SIG-M5 treated with dmso at 0.1 percent for 504 hours (cell line): ENCODE data around the gene MEI1.

Source experiments
- DNase-seq: peaks from one replicate; lab custom pipeline; 2025; ENCODE audit not compliant: unreplicated experiment; lab: John Stamatoyannopoulos, UW

MEI1 gene

DNA sequence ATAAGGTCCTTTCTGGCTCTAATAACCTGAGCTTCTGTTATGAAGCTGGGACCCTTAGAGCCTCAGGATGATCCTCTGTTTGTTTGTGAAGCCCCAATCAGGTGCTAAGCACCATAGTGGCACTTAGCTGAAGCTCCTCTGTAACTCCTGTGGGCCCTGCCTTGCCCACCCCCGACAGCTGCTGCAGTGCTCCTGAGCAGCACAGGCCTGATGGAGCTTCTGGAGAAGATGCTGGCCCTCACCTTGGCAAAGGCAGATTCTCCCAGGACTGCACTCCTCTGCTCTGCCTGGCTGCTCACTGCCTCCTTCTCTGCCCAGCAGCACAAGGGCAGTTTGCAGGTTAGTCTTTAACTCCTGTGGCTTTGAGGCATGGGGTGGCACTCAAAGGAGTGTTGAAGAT lies 82.2 kb downstream of the MEI1 start:
- no peak for DNase-seq

DNA sequence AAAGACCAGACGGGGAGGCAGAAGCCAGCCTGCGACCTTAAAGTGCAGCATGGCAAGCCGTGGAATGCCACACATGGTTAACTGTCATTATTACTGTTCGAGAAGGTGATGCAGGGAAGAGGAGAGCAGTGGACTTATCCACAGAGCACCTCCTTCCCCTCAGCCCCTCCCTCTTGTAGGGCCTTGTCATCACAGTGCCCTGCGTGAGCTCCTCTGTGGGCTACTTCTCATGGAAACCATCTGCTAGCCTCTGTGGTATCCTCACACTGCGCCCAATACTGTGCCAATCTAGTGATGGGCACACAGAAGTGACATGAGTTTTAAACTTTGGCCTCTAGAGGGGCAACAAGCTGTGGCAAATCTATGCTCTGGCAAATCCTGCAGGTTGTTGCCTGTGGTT lies 83.0 kb downstream of the MEI1 start:
- no peak for DNase-seq

DNA sequence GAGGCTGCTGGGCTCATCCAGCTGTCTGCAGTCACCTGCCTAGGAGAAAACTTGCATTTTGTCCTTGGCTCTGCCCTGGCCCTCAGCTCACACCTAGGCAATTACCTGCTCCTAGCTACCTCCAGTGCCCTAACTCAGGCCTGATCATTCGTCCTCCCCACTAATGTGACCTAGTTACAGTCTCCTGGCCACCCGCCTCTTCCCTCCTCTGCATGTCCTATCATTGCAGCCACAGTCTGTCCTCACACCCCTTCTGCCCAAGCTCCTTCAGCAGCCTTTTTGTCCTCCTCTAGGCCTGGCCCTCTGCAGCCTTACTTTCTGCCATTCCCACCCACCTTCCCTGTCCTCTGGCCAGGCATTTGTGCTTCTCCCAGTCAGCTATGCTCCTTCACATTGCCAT lies 83.4 kb downstream of the MEI1 start:
- DNase-seq: no peak

DNA sequence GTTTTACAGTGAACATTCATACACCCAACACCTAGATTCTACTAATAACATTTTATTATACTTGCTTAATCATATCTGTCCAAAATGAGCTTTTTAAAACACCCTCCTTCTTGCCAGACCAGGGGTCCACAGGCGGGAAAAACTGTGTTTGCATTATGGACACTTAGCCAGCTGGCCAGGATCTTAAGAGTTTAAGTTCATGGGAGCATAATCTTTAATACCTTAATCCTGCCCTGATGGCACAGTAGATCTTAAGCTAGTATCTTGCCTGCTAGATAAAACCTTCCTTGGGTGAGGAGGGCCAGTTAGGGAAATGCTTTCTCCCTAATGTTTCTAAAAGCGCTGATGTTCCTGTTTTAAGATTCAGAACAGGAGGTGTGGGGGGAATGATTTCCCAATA lies 88.0 kb downstream of the MEI1 start:
- no peak for DNase-seq

DNA sequence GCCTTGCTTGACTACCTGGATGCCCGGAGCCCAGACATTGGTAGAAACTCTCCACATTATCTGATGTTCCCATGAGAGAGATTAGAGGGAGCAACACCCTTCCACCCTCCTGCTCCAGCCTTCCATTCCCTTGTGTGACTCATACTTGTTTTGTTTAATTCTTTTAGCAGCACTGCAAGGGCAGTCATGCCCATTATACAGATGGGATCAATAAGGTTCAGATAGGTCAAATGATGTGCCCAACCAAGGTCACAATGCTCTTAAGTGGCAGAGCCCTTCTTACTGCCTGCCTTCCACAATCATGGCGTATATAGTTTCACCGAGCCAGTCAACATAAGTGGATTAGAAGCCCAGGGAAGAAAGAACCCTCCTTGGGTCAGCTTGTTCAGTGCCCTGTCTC lies 94.6 kb downstream of the MEI1 start:
- DNase-seq: no peak

DNA sequence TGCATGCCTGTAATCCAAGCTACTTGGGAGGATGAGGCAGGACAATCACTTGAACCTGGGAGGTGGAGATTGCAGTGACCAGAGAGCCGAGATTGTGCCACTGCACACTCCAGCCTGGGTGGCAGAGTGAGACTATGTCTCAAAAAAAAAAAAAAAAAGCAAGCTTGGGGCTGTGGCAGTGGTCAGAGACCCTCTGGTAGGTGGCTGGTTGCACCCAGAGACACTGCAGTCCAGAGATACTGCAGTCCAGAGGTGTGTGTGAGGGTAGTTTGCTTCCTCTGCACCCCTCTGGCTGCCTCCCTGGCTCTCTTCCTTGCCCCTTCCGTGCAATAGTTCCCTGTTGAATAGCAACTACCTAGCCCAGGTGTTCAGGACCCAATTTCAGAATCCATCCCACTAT lies 99.4 kb downstream of the MEI1 start:
- DNase-seq: no peak

DNA sequence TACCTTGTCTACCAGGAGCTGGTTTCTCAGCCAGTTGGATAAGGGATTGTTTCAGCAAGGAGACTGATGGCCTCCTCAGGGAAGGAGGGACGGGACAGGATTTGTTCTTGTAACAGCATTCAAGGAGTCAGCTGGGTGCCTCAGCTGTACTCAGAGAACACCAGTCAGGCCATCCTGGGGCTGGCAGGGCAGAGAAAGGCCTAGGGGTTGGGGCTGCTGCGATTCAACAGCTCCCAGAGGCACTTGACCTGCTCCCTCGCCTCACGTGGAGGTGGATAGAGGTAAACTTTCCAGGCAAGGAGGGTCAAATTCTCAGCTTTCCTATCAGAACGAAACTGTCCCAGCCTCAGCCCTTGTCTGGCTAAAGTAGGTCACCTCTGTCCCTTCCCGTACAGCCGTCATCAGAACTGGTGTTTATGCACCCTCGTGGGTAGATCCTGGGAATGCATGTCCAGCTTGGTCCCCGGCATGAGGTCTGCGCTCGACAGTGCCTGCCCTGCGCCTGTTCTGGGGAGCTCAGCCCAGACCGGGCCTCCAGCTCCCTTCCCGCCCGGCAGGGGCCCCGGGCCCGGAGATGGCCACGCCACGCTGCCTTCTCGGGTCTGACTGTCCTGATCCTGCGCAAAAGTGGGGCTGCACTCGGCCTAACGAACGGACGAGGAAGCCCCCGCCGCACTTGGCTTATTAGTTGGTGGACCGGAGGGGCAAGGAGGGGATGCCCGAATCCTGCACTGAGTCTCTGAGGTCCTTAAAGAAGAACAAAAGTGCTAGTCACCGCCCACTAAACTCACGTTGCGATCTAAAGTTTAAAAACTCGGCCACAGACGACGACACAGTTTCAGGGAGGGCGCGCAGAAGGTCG lies 100.4 kb downstream of the MEI1 start:
- DNase-seq: no peak

DNA sequence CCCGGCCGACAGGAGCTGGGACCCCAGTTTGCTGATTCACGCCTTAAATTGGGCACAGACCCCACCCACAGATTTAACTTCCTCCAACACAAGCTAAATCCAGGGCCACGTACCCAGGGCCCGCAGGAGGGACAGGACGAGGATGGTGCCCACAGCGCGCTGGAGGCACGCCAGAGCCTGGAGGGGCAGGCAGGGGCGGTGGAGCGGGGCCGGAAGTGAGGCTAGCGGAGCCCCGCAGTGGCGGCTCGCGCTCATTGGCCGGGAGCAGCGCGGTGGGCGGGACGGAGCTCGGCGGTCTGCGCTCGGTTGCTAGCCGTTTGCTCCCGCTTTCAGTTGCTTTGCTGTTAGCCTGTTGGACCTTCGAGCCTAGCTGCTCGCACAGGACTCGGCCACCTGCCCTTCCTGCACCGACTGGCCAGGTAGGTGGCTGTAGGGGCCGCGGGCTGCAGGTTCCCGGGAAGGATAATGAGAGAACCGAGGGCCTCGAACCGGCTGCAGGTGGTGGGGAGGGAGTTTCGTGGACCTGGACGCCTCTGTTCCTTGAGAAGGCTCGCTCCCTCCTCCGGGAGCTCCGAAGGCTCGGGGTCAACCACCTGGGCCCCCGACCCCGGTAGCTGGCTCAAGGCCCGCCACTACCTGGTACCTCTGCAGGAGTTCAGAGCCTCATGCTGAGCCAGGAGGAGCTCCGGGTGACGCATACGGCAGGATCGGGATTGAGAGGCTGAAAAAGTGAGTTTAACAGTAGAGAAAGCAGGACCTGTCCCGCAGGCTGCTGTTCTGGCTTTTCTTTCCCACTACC lies 101.2 kb downstream of the MEI1 start, which contains the start of gene CCDC134:
Gene CCDC134, plus strand, starts transcription at position 332 of the 799 bp plus-strand sequence. CDS start 8,212 bp downstream, outside the sequence.
- peak; percentile 82 for DNase-seq

DNA sequence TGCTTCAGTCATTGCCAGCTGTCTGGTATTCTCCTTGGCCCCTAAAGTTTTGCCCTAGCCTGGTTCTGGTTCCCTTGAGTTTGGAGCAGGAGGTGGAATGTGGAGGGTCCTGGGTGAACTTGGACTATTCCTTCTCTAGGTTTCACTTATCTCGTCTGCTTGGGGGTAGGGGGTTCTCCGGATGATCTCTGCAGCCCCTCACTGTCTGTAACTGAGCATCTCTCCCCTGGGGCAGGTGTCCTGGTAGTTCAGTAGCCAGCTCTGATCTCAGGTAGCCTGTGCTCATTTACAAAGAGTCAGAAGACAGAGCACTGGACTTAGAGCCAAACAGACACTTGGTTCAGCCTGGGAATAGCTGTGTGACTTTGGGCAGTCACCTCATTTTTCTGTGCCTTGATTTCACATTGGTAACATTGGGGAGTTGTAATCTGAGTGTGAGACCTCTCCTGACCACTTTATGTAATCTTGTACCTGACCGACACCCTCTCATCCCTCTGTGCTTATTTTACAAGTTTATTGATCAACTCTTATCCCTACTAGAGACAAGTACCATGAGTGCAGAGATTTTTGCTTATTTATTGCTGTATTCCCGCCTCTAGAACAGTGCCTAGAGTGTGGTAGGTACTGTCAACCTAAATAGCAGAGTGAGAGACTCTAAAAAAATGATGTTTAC lies 102.0 kb downstream of the MEI1 start:
- DNase-seq: no peak

DNA sequence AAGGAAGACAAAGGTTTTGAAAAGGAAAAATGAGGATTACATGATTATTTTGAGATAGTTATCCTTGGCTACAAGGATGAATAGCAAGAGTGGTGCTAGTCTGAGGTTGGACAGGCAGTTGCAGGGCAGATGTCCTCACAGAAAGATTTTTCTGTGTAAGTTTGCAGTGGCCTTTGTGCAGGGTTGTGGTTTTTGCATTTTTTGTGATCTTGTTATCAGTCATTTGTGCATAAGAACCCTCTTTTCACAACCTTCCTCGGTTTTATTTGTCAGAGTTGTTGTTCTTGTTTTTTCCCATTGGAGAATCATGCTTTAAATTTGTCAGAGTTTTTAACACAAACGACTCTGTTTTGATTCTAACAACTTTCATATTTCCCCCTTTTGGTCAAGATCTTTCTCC lies 102.6 kb downstream of the MEI1 start:
- DNase-seq: no peak

DNA sequence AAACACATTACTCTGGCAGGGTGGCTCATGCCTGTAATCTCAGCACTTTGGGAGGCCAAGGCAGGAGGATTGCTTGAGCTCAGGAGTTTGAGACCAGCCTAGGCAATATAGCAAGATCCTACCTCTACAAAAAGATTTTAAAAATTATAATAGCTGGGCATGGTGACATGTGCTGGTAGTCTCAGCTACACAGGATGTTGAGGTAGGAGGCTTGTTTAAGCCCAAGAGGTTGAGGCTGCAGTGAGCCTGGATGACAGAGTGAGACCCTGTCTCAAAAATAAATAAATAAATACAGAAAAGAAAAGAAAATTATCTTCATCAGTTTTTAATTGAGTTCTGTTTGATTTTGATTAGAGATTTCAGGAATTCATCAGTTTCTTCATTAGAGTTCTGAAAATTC lies 106.3 kb downstream of the MEI1 start:
- no peak for DNase-seq

DNA sequence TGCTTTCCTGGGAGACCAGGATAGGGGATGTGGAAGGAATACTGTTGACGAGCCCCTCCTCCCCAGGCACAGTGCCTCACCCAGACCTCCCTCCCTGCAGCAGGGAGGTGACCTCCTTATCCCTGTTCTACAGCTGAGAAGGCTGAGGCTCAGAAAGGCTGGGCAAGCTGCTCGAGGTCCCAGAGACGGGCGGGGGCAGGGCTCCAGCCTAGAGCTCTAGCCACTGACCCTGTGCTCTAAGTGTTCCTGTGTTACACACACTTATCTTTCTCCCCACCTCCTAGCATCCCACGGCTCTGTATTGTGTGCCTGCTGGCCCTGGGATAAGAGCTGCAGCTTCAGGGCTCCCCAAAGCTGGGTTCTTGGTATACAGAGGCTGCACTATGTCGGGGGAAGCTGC lies 109.1 kb downstream of the MEI1 start:
- DNase-seq: no peak

DNA sequence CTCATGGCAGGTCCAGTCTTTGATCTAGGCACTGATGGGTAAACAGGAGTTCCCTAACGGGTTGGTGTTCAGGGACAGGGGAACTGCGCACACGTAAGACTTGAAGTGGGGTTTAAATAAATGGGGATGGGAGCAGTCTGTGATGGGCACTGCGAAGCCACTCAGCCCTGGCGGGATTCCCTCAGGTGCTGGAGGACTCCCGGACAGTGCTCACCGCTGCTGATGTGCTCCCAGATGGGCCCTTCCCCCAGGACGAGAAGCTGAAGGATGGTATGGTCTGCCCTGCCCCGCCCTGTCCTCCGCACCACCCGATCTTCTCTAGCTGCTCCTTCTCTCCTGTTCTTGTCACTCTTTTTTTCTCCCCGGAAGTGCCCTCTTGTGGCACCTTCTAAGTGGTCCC lies 110.7 kb downstream of the MEI1 start:
- DNase-seq: no peak

DNA sequence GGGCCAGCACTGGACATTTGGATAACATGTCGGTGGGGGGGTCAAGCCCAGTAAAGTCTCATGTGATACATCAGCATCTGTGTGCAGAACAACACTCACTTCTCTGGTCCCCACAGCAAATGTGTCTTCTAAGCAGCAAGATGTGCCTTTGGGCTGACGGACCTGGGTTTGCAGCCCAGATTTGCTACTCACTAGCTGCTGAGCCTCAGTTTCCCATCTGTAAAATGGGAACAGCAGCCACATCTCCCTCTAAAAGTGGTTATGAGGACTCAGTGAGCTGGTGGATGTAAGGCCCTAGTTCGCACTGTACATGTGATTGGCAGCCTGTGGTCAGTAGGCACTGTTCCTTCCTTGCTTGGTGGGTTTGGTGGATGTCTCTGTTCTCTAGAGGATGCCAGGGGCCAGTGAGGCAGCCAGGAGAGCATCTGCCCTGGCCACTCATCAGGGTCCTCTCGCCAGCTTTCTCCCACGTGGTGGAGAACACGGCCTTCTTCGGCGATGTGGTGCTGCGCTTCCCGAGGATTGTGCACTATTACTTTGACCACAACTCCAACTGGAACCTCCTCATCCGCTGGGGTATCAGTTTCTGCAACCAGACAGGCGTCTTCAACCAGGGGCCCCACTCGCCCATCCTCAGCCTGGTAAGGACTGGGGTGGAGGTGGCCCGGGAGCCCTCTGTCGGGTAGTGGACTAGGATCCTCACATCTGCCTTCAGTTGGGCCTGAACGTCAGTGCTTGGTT lies 113.7 kb downstream of the MEI1 start:
- DNase-seq: no peak

DNA sequence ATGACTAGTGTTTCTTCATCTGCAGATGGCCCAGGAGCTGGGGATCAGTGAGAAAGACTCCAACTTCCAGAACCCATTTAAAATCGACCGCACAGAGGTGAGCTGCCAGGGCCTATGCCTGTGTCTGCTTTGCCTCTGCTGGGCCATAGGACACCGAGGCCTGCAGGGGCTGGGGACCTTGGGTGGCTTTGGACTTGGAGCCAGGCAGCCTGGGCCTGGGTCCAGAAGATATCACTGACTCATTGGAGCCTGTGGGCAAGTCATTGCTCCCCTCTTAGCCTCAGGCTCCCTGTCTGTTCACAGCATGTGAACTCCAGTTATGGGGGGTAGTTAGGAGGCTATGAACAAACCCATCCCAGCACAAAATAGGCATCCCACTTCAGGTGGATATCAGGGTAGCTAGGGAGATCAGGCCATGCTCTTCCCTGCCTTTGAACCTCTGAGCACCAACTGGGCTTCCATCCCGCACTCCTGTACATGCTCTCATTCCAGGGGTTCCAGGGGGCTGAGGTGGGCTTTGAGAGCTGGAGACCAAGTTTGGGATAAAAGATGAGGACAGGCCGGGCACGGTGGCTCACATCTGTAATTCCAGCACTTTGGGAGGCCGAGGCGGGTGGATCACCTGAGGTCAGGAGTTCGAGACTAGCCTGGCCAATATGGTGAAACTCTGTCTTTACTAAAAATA lies 114.6 kb downstream of the MEI1 start:
- no peak for DNase-seq

DNA sequence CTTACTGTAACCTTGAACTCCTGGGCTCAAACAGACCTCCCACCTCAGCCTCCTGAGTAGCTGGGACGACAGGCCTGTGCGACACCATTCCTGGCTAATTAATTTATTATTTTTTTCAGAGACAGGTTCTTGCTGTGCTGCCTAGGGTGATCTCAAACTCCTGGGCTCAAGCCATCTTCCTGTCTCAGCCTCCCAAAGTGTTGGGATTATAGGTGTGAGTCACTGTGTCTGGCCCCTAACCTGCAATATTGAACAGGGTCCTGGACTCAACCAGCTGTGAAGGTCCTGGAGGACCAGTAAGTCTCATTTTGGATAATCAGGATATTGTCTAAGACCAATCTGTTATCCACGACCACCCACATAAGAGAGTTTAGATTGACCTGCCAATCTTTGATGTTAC lies 116.4 kb downstream of the MEI1 start:
- no peak for DNase-seq

DNA sequence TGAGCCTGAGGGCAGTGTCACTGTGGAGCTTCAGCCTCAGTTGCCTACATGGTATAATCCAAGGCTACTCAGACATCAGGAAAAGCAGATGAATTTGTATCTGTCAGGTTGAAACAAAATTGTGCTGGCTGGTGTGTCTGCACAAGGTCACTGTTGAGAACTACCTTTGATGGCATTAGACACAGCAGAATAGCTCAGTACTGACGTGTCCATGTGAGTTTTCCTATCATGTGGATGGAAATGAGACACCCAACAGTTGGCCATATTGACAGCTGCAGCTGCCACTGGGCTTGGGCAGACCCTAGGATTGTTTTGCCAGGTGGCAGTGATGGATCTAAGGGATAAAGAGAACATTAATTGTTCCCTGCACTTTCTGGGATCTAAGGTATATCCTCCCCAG lies 116.9 kb downstream of the MEI1 start:
- no peak for DNase-seq

DNA sequence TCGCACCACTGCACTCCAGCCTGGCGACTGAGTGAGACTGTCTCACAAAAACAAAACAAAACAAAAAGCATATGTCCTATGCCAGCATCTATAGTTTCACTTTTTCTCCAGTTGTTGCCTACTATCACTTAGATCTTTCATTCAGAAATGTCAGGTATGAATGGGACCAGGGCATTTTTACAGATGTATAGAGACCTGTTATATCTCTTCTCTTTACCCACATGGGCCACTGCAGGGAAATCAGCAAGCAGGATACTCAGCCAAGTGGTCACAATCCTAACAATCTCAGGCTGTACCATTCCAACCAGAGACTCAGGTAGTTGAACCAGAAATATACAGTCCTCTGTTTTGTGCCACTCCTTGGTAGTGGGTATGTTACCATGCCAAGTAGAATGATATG lies 117.6 kb downstream of the MEI1 start:
- DNase-seq: no peak

DNA sequence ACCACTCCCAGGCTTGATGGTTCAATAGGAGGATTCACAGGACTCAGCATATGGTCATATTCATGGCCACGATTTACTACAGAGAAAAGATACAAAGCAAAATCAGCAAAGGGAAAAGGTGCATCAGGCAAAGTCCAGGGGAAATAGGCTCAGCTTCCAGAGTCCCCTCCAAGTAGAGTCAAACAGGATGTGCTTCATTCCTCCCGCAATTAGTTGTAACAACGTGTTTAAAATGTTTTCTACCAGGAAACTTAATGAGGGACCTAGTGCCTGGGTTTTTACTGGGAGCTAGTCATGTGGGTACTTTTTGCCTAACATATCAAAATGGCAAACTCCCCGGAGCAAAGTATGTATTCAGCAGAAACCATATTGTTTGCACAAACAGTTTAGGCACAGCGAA lies 118.7 kb downstream of the MEI1 start:
- DNase-seq: no peak

DNA sequence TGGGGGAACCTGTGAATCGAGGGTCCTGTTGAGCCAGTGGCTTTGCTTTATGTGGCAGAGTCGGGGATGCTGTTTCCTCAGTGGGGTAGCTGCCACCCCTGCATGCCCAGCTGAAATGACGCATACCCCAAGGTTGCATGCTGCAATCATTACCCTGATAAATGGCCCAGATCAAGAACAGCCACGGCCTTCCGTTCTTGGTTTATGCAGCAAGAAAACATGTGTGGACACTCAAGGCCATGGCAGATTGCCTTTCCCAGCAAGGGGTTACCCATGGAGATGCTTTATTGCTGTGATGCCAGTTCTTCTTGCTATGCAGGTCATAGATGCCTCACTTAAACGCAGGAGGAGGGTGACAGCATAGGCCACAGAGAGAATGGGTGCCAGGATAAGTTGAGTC lies 119.3 kb downstream of the MEI1 start:
- no peak for DNase-seq

DNA sequence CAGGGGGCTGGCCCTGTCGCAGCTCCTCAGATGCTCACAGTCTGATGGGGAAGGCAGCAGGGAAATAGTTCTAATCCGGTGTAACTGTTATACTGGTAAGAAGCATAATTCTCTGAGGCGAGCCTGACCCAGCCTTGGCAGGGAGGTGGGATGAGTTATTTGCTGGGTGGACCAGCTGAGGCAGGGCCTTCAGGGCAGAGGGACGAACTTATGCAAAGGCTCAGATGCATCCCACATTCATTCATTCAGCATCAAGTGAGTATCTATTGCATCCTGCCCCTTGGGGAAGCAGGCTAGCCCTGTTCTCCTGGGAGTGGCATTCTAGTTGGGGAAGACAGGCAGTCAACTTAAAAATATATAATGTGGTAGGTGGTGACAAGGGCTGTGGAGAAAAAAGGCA lies 120.0 kb downstream of the MEI1 start:
- DNase-seq: no peak
